ENCODE measurements around the gene RPS6KB2.

GRCh38 chr11:67387518-67387917 is 40.8 kb upstream of the RPS6KB2 start:
- TF ChIP-seq CTCF (IDR thresholded peaks at IDR 0.05) (no peak), POLR2A (IDR thresholded peaks at IDR 0.05; ENCODE audit: low read depth) (no peak), POLR2AphosphoS5 (IDR thresholded peaks at IDR 0.05) (no peak), EP300 (IDR thresholded peaks at IDR 0.05) (no peak)
